HG03460 (cell line): ENCODE data around the gene CSNK1D.
A peak's percentile ranks its signal among the peaks of the same experiment; 100 is the strongest.

ENCODE experiments used
- ATAC-seq: cut with Tn5 transposase; IDR thresholded peaks from one replicate; pipeline ENCODE4 v1.9.1; 2021; ENCODE audit not compliant: unreplicated experiment

CSNK1D gene

GRCh38 chr17:82229698-82230608 is 43.5 kb downstream of the CSNK1D start:
- no peak for ATAC-seq

GRCh38 chr17:82228842-82229697 is 44.4 kb downstream of the CSNK1D start, which contains the start of gene SLC16A3:
TSS of gene SLC16A3 (plus strand) at chr17:82229042. CDS start at chr17:82236009, 6,967 bp downstream.
- ATAC-seq, result peak; percentile 42

GRCh38 chr17:82228278-82228841 is 45.1 kb downstream of the CSNK1D start:
- peak; percentile 32 for ATAC-seq

GRCh38 chr17:82227629-82228277 is 45.7 kb downstream of the CSNK1D start:
- no peak for ATAC-seq

- no peak for ATAC-seq
These were observed 46.5 kb downstream of the CSNK1D start for GRCh38 chr17:82226809-82227628.

GRCh38 chr17:82226146-82226808 is 47.2 kb downstream of the CSNK1D start:
- no peak for ATAC-seq

- ATAC-seq, result no peak
These were observed 48.0 kb downstream of the CSNK1D start for GRCh38 chr17:82225368-82226029.

- no peak for ATAC-seq
These were observed 48.8 kb downstream of the CSNK1D start for GRCh38 chr17:82224666-82225065.

- no peak for ATAC-seq
These were observed 50.0 kb downstream of the CSNK1D start for GRCh38 chr17:82223517-82223916.

GRCh38 chr17:82222816-82223215 is 50.7 kb downstream of the CSNK1D start:
- no peak for ATAC-seq

GRCh38 chr17:82221341-82221902 is 52.1 kb downstream of the CSNK1D start:
- ATAC-seq, result no peak

- ATAC-seq, result no peak
These were observed 53.5 kb downstream of the CSNK1D start for GRCh38 chr17:82219753-82220709.

GRCh38 chr17:82219083-82219482 is 54.4 kb downstream of the CSNK1D start:
- no peak for ATAC-seq

GRCh38 chr17:82218349-82219075 is 55.0 kb downstream of the CSNK1D start:
- ATAC-seq, result no peak

- ATAC-seq, result no peak
These were observed 55.8 kb downstream of the CSNK1D start for GRCh38 chr17:82217530-82218204.

- ATAC-seq, result no peak
These were observed 56.4 kb downstream of the CSNK1D start for GRCh38 chr17:82217120-82217529.
